ENCODE results near the gene GPAT3.
"Not testable (repeated sequence)": the region's sequence is repeated elsewhere in the genome, so short reads cannot be mapped to it uniquely, and the experiment has no call there.

Gene GPAT3

GRCh38 chr4:83552924-83553323 is 17.0 kb downstream of the GPAT3 start:
- DNase-seq, result no peak

DNA sequence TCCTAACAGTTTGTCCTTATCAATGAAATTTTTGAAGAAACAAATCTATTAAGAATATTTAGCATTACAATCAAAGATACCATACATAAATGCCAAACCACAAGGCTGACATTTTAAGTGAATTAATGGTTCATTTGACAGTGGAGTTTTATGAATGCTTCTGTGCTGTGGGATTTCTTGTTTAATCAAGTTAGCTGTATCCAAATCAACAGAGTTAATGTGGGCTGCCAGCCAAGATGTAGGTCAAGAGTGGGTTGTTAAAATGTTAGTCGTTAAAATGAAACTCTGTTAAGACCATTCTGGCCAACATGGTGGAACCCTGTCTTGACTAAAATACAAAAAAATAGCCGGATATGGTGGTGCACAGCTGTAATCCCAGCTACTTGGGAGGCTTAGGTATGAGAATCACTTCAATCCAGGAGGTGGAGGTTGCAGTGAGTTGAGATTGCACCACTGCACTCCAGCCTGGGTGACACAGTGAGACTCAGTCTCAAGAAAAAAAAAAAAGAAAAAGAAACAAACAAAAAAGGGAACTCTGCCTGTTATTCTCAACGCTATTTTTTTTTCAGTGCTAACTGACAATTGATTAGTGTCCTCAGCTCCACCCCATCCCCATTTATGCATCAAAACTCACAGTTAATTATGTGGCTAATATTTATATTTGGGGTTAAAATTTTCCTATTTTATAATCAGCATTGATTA is 20.2 kb downstream of the GPAT3 start:
- no peak for DNase-seq

DNA sequence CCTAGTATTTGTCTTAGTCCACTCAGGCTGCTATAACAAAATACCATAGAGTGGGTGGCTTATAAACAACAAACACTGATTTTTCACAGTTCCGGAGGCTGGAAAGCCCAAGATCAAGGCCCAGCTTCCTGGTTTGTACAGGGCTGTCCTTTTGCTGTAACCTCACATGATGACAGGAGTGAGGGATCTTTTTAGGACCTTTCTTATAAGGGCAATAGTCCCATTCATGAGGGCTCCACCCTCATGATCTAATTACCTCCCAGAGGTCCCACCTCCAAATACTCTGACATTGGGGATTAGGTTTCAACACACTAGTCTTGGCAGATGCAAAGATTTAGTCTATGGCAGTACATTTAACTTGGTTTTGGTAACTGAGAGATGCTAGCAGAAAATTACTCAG is 20.9 kb downstream of the GPAT3 start:
- DNase-seq, result no peak

- DNase-seq, result no peak
Measured at GRCh38 chr4:83558059-83558653, 22.2 kb downstream of the GPAT3 start.

GRCh38 chr4:83558680-83559079 is 22.8 kb downstream of the GPAT3 start:
- no peak for DNase-seq

- no peak for DNase-seq
Measured at GRCh38 chr4:83560523-83560922, 24.6 kb downstream of the GPAT3 start.

DNA sequence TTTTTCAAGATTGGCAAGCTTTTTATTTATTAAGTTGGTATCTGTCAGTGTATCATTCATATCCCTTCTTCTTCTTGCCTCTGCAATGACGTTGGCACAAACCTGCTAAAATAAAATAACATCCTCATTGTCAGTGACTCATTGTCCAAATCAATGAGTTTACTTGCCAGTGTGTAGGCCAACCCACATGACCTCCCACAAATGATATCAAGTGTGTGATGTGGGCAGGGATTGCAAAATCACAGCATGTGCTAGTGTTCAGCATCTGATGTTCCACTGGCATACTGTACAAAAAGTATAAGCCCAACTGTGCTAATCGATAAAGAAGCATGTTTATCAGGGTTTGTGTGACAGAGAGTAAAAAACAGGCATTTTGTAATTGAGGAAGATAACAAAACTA is 25.5 kb downstream of the GPAT3 start:
- DNase-seq, result no peak

GRCh38 chr4:83563998-83564397 is 28.1 kb downstream of the GPAT3 start:
- no peak for DNase-seq

DNA sequence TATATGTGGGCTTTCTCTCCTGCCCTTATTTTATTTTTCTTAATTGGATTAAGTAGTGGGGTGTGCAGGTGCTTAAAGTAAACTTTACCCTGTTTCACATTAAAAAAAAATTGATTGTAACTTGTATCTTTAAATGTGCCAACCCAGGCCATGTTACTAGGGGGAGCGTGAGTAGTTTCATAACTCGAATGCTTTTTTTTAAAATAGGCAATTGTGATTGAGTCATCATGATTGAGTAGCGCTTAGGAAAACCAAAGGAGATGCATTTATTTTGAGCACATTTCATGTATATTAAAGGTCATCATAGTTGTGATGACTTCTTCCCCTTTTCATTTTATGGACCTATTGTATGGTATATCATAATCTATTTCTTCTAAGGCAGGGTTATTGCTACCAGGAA is 32.2 kb downstream of the GPAT3 start:
- DNase-seq, result no peak

GRCh38 chr4:83569429-83569828 is 33.5 kb downstream of the GPAT3 start:
- no peak for DNase-seq

DNA sequence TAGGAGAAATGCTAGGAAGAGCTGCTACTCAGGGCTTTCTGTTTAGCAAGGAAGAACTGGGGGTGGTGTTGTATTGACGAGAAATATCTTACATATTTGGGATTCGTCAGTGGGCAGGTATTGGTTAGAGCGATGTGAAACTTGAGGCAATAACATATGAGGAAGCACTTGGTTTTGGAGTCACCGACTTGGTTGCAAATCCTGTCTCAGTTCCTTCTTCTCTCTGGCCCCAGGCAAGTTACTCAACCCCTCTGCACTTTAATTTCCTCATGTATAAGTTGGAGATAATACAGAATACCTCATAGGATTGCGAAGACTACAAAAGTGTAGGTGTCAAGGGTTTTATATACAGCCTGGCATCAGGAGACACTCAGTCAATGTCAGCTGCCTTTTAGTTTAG is 34.1 kb downstream of the GPAT3 start:
- no peak for DNase-seq

- DNase-seq, result no peak
Measured at GRCh38 chr4:83572848-83573247, 36.9 kb downstream of the GPAT3 start.

DNA sequence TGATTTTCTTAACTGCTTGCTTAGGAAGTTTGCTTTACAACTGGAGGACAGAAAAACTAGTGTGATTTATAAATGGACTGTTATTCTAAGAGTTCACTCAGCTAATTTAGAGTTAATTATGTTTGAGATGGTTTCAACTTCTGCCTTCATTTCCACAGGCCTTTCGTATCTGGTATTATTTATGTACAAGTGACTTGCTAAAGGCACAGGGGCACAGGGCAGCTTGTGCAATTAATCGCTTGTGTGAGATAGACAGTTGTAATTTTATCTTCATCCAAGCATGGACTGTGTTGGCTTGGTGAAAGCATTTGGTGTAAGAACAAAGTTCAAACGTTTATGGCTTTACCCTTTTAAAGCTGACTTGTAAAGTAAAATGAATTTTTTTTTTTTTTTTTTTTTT is 38.3 kb downstream of the GPAT3 start:
- DNase-seq, result no peak

DNA sequence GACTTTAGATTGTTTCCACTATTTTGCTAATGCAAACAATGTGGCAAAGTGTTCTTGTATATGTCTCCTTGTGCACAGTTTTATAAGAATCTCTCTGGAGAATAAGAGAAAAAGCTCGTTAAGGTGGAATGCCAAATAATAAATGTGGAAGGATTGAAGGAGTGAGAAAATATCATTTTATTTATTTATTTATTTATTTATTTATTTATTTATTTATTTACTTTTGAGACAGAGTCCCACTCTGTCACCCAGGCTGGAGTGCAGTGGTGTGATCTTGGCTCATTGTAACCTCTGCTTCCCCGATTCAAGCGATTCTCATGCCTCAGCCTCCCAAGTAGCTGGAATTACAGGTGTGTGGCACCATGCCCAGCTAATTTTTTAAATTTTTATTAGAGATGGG is 40.3 kb downstream of the GPAT3 start:
- not testable (repeated sequence) for DNase-seq

GRCh38 chr4:83581411-83582288 is 45.7 kb downstream of the GPAT3 start:
- no peak for DNase-seq

- DNase-seq, result peak; percentile 28
Measured at GRCh38 chr4:83582289-83582785, 46.4 kb downstream of the GPAT3 start.

DNA sequence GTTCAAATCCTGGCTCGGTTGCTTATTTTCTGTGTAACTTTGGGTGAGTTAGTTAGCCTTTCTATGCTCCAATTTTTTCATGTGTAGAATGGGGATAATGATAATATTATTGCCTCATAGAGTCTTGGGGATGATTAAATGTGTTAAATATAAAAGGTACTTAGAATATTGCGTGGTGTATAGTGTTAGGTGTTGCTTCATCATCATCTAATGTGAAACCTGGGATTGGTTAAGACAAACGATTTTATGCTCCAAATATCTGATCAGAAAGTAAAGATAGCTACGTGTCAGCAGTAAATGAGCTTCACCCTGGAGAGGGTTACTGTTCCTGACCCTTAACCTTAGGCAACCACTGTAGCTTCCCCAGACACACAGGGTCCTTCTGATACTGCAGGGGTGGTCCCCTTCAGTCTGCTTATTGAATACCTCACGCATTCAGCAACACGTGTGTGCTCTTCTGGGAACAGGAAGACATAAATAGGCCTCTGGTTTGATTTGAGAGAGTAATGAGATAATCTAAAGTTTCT is 50.1 kb downstream of the GPAT3 start:
- DNase-seq, result no peak

GRCh38 chr4:83589279-83589678 is 53.4 kb downstream of the GPAT3 start:
- no peak for DNase-seq

- DNase-seq, result no peak
Measured at GRCh38 chr4:83591056-83591455, 55.1 kb downstream of the GPAT3 start.

GRCh38 chr4:83591730-83592129 is 55.8 kb downstream of the GPAT3 start:
- DNase-seq, result no peak

DNA sequence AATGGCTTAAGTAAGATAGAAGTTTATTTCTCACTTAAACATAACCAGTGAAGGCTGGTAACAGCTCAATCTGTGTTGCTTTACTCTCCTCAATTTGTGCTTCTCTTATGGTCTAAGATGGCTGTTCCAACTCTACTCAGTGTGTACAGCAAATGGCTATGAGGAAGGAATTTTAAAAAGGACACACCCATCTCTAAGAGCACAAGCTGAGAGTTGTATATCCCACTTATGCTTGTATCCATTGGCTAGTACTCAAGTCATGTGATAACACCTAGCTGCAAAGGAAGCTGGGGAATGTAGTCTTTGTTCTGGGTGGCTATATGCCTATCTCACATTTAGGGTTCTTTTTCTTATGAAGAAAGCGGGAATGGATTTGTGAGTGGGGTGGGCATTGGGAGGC is 63.3 kb downstream of the GPAT3 start:
- no peak for DNase-seq

DNA sequence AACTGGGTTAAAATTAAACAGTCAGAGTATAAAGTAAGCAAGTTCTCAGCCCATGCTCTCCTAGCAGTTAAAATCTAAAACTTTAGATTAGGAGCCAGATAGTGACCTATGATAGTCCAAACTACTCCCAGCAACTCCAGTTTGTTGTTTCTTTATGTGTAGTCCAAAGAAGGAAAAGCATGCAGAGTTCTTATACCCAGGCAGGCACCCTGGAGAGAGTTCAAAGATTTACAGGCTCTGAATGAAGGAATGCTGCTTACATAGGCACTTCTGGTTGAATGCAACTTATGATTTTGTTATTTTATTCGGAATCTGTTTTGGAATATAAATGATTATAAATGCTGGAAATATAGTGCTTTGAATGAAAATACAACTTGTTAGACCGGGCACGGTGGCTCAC is 67.2 kb downstream of the GPAT3 start:
- DNase-seq, result no peak

GRCh38 chr4:83604321-83604720 is 68.4 kb downstream of the GPAT3 start:
- DNase-seq, result no peak

DNA sequence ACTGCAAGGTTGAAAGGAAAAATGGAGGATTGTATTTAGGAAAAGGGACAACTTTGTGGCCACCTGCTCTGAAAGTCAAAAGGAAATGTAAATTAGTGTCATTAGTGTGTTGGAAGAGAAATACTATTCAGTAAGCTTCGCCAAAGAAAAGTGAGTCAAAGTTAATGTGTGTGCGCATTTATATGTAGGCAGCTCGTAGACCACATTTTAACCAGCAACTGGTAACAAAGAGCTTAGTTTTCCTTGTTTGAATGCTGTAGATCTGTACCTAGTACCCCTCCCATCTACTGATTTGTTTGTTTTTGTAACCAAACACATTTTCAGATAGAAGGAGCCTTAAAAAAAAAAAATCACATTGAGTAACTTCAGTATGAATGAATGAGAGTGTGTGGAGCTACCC is 69.3 kb downstream of the GPAT3 start:
- DNase-seq, result no peak
